AG09309 (cell line): Measurements from ENCODE around the gene KRT86.

Source experiments
- DNase-seq: peaks from one replicate; pipeline ENCODE4 v3.0.0-alpha.2; 2010; ENCODE audit warnings: low read depth
- H3K4me3 ChIP-seq: 2 replicates; pipeline ENCODE4 v1.5.1; 2011; ENCODE audit warnings: mild to moderate bottlenecking, low read depth, low read length, moderate library complexity; ENCODE audit not compliant: control insufficient read depth
- TF ChIP-seq, protein P1 (sequence below): IDR thresholded peaks from 2 replicates; pipeline ENCODE4 v1.5.1; 2011; ENCODE audit warnings: mild to moderate bottlenecking, low read depth, low read length, inconsistent platforms; ENCODE audit not compliant: insufficient read depth, control insufficient read depth; ENCODE audit errors: missing control alignments

The KRT86 gene

DNA sequence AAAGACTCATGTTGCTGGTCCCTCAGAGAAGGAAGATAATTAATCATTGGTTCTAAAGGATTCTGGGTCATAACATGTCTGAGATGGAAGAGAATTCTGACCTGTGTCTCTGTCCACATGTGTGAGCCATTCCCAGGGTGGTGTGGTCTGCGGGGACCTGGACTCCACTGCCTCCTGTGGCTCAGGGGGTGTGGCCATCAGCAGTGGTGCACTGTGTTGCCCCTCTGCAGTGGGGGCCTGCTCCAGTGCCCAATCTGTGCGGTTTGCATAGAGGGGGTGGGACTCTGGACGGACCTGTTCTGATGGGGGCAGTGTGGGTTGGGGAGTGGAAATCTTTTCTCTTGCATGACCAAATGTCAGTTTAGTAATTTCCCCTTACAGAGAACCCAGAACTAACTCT lies 79.3 kb downstream of the KRT86 start:
- TF ChIP-seq, protein P1, sequence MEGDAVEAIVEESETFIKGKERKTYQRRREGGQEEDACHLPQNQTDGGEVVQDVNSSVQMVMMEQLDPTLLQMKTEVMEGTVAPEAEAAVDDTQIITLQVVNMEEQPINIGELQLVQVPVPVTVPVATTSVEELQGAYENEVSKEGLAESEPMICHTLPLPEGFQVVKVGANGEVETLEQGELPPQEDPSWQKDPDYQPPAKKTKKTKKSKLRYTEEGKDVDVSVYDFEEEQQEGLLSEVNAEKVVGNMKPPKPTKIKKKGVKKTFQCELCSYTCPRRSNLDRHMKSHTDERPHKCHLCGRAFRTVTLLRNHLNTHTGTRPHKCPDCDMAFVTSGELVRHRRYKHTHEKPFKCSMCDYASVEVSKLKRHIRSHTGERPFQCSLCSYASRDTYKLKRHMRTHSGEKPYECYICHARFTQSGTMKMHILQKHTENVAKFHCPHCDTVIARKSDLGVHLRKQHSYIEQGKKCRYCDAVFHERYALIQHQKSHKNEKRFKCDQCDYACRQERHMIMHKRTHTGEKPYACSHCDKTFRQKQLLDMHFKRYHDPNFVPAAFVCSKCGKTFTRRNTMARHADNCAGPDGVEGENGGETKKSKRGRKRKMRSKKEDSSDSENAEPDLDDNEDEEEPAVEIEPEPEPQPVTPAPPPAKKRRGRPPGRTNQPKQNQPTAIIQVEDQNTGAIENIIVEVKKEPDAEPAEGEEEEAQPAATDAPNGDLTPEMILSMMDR = no peak
- no peak for DNase-seq
- H3K4me3 ChIP-seq = no peak overlapping the region

DNA sequence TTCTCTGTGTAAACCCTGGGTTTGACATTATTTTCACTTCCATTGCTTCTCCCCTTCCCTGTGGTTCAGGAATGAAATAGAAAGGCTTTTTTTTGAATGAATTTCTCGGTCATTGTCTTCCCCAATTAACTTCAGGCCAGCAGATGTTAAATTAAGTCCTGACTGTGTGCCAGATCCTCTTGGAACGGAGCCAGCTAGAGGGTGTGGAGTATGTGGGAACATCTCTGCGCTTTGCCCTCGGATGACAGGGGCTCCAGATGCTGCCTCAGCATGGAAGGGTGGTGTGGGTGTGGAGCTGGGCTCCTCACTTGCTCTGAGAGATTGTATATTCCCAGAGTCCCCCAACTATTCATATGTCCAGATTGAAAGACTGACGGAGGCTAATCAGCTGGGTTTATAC lies 79.8 kb downstream of the KRT86 start:
- TF ChIP-seq, protein P1 = no peak
- DNase-seq = no peak
- H3K4me3 ChIP-seq = no peak overlapping the region

DNA sequence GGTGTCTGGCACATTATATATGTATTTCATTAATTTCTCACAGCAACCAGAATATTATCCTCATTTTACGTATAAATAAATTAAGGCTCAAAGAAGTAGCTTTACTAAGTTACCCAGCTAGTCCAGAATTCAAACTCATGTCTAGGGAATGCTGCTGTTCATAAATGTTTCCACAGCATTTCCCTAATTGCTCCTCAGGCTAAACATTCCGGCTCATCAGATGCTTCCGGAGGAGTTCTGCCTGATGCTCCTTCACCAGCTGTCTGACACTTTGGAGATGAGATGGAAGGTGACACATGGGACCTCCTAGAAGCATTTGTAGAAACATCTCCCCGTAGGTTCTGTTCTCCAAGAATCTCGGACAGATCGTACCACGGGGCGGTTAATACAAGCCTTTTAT lies 80.7 kb downstream of the KRT86 start:
- TF ChIP-seq, protein P1 = no peak
- no peak for DNase-seq
- no peak overlapping the region for H3K4me3 ChIP-seq

DNA sequence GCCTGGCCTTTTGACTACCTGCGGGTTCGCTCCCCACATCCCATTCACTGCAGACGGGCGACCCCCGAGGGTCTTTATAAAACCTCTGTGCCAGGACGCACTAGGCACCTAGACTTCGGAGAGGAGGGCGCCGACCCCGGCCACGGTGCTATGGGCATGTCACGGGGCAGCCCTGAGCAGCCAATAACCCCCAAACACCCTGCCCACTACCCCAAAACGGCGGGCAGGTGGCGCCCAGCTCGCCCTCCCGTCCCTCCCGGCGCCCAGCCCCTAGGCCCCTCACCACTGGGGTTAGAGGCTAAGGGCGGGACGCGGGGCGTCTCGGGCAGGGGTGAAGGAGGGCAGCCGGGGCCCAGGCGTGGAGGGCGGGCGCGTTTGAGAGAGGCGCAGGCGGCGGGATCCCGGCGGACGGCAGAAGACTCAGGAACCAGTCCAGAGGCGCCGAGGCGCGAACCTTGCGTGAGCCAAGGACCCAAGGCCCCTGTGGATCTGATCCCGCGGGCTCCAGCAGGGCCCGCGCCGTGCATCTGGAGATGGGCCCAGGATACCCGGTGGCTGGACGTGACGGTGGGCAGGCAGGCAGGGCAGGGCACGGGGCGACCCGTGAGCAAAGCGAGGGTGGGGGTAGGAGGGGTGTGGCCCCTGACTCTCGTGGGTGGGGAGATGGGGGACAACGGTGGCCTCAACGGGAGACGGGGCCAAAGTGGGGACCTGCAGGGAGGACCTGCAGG lies 81.8 kb downstream of the KRT86 start:
- TF ChIP-seq, protein P1 = no peak
- DNase-seq = no peak
- H3K4me3 ChIP-seq = no peak overlapping the region

DNA sequence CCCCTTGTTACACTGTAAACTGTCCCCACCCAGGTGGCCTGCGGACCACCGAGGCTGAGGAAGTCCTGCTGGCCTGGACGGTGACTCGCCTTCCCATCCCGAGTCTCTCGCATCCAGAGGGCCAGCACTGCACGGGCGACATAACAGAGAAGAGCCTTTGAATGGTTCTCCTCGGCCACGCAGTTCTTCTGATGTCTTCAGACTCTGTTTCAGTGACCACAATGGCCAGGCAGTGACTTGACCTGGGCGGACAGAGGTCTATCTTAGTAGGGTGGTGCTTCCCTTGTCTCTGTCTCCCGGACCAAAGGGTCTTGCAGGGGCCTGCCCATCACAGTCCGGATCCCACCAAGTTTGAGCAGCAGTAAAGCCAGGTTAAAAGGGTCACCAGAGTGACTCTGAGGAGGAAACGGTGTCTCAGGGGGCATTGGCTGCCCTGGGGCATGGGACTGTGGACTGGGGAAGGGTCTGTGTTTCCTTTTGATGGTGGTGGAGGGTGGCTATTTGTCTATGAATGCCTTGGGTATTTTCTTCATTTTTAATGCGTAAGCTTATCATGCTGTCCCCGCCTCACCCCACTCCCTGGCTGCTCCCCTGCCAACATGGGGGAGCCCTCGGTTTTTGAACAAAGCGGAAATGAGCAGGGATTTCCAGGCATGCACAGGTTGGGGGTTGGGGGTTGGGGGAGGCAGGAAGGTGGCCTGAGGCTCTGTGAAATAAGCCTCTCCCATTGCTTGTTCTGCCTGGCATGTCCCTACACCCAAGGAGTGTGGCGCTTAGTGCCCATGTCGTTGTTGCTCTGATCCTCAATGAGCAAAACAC lies 82.5 kb downstream of the KRT86 start:
- H3K4me3 ChIP-seq = no peak overlapping the region
- no peak for DNase-seq
- TF ChIP-seq, protein P1 = no peak
